Measurements from ENCODE around the gene SPECC1. TPM values are rescaled to one million over a fixed set of nuclear protein-coding genes. Genes with fewer than 3 reads are reported as not detected.

Gene SPECC1
- polyA plus RNA-seq, 3 donors = 36.0 to 58.4 (median 50.5) TPM

DNA sequence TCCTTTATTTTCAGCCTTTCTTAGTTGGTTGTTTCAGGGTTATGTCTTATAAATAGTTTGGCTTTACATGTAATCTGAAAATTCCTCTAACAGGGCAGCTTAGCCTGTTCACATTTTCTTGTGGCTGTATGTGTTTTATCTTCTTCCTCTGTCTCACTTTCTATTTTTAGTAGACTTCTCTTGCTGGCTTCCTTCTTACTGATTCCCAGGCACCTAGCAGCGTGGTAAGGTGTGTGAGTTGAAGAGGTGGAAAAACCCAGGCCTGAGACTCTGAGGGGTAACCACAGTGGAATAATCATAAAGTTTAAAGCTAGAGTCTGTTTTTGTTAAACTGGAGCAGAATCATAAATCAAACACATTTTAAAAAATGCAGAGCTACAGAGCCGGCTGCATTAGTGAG is 267.3 kb downstream of the SPECC1 start:
- Histone ChIP-seq H3K9ac (ENCODE audit: insufficient read depth, low read length, poor library complexity, severe bottlenecking) (no peak overlapping the region), H3K4me1 (ENCODE audit: control insufficient read depth in 1 of 2, insufficient read depth in 2 of 2, low read length in 2 of 2) (peaks cover 50 to 53% of the 10 kb centered on the region in 2 donors), H3K4me3 (replicated peaks in 1 of 3; ENCODE audit: low read depth in 2 of 3, low read length in 3 of 3) (peak overlapping the region in 1 of 3 experiments; percentile 1), H3K4me2 (replicated peaks; ENCODE audit: extremely low read depth, low read length, poor library complexity, severe bottlenecking) (peak overlapping the region; percentile 9), H3K9me3 (replicated peaks in 1 of 2; ENCODE audit: control insufficient read depth in 1 of 2, insufficient read depth in 1 of 2, low read length in 2 of 2) (no peaks in the 10 kb centered on the region), H3K27ac (ENCODE audit: low read depth in 1 of 2, low read length in 2 of 2) (peak overlapping the region; percentile 6 to 66), H3K79me2 (ENCODE audit: insufficient read depth, low read length) (peaks cover 13% of the 10 kb centered on the region), H3K27me3 (ENCODE audit: control insufficient read depth in 2 of 2, insufficient read depth in 2 of 2, low read length in 2 of 2) (no peaks in the 10 kb centered on the region), H2AFZ (ENCODE audit: insufficient read depth, low read depth, low read length, poor library complexity, severe bottlenecking) (no peak overlapping the region), H3K36me3 (replicated peaks in 1 of 2; ENCODE audit: control insufficient read depth in 1 of 2, insufficient read depth in 2 of 2, low read length in 2 of 2) (peaks cover 10 to 29% of the 10 kb centered on the region in 2 donors), H4K20me1 (ENCODE audit: insufficient read depth, low read length) (no peaks in the 10 kb centered on the region)
- WGBS (ENCODE audit: insufficient coverage) = 77% methylated on average over 1 of the region's 2 CpGs
- Mint-ChIP-seq H3K4me3 (no peak overlapping the region), H3K27ac (peak overlapping the region; percentile 54 to 91 (median 76)), H3K4me1 (peaks cover 58% of the 10 kb centered on the region), H3K36me3 (peaks cover 35 to 65% of the 10 kb centered on the region in 2 donors), H3K27me3 (ENCODE audit: low read depth in 3 of 3) (peaks cover 0 to 2% (median 0%) of the 10 kb centered on the region in 3 donors), H3K9me3 (peaks cover 0 to 3% (median 0%) of the 10 kb centered on the region in 7 donors)
- DNase-seq = no peak
- intact Hi-C loops (cut with micrococcal nuclease) = no loop called here
- TF ChIP-seq CTCF (IDR thresholded peaks at IDR 0.05) = no peak

DNA sequence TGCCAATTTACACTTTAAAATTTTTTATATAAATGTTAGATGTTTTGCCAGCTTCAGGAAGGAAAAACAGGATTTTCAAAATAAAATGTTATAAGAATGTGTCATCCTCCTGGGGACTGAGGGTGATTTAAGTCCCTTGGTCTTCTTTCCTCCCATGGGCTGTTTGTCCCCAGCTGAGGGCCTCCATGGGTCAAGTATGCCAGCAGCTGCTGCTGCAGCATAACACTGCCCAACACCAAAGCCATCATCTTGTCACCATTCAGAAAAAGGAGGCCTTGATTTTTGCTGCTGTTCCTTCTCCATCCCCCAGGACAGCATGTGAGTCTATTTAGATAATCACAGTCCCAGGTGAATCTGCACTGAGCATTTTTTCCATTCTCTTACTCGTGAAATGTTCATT is 269.6 kb downstream of the SPECC1 start:
- no peak for TF ChIP-seq CTCF (IDR thresholded peaks at IDR 0.05)
- Histone ChIP-seq H3K36me3 (replicated peaks in 1 of 2; ENCODE audit: control insufficient read depth in 1 of 2, insufficient read depth in 2 of 2, low read length in 2 of 2) (peaks cover 0 to 12% of the 10 kb centered on the region in 2 donors), H3K27ac (ENCODE audit: low read depth in 1 of 2, low read length in 2 of 2) (no peak overlapping the region), H3K27me3 (ENCODE audit: control insufficient read depth in 2 of 2, insufficient read depth in 2 of 2, low read length in 2 of 2) (no peaks in the 10 kb centered on the region), H3K4me2 (replicated peaks; ENCODE audit: extremely low read depth, low read length, poor library complexity, severe bottlenecking) (no peak overlapping the region), H3K9me3 (replicated peaks in 1 of 2; ENCODE audit: control insufficient read depth in 1 of 2, insufficient read depth in 1 of 2, low read length in 2 of 2) (no peaks in the 10 kb centered on the region), H4K20me1 (ENCODE audit: insufficient read depth, low read length) (no peaks in the 10 kb centered on the region), H3K79me2 (ENCODE audit: insufficient read depth, low read length) (peaks cover 22% of the 10 kb centered on the region), H3K9ac (ENCODE audit: insufficient read depth, low read length, poor library complexity, severe bottlenecking) (no peak overlapping the region), H2AFZ (ENCODE audit: insufficient read depth, low read depth, low read length, poor library complexity, severe bottlenecking) (no peak overlapping the region), H3K4me1 (ENCODE audit: control insufficient read depth in 1 of 2, insufficient read depth in 2 of 2, low read length in 2 of 2) (peaks cover 65 to 69% of the 10 kb centered on the region in 2 donors), H3K4me3 (replicated peaks in 1 of 3; ENCODE audit: low read depth in 2 of 3, low read length in 3 of 3) (no peak overlapping the region)
- Mint-ChIP-seq H3K27ac (peak overlapping the region in 1 of 7 donors; percentile 6), H3K4me1 (peaks cover 68% of the 10 kb centered on the region), H3K9me3 (peaks cover 0 to 3% (median 0%) of the 10 kb centered on the region in 7 donors), H3K4me3 (no peak overlapping the region), H3K36me3 (peaks cover 22 to 51% of the 10 kb centered on the region in 2 donors), H3K27me3 (ENCODE audit: low read depth in 3 of 3) (peaks cover 0 to 3% (median 0%) of the 10 kb centered on the region in 3 donors)
- no peak for DNase-seq
- intact Hi-C loops (cut with micrococcal nuclease) = no loop called here
- WGBS (ENCODE audit: insufficient coverage) = no CpG with 5 or more reads among the region's 1 CpG
